DMS79 treated with DMSO at 0.1 percent for 48 hours (cell line): ENCODE results near the gene MED12L.

ENCODE experiments used
- DNase-seq: peaks from one replicate; lab custom pipeline; 2025; lab: John Stamatoyannopoulos, UW

MED12L gene

GRCh38 chr3:151327571-151328198 is 242.2 kb downstream of the MED12L start:
- peak; percentile 5 for DNase-seq

GRCh38 chr3:151328298-151328995 is 243.0 kb downstream of the MED12L start:
- DNase-seq = no peak

GRCh38 chr3:151329363-151329762 is 243.9 kb downstream of the MED12L start, which contains the start of gene P2RY13:
Gene P2RY13 (minus strand): TSS chr3:151329549. CDS start chr3:151329528, 21 bp downstream.
- no peak for DNase-seq

- DNase-seq = no peak
Observed at GRCh38 chr3:151330379-151330778, 244.9 kb downstream of the MED12L start.

- no peak for DNase-seq
Observed at GRCh38 chr3:151330899-151331298, 245.4 kb downstream of the MED12L start.

- no peak for DNase-seq
Observed at GRCh38 chr3:151331696-151332095, 246.2 kb downstream of the MED12L start.

- no peak for DNase-seq
Observed at GRCh38 chr3:151345859-151346258, 260.4 kb downstream of the MED12L start.

GRCh38 chr3:151346292-151346691 is 260.8 kb downstream of the MED12L start:
- DNase-seq = no peak

- no peak for DNase-seq
Observed at GRCh38 chr3:151347432-151347831, 262.0 kb downstream of the MED12L start.

GRCh38 chr3:151350656-151351055 is 265.2 kb downstream of the MED12L start:
- no peak for DNase-seq

GRCh38 chr3:151351219-151351618 is 265.8 kb downstream of the MED12L start:
- DNase-seq = no peak

GRCh38 chr3:151351648-151352047 is 266.2 kb downstream of the MED12L start:
- no peak for DNase-seq

GRCh38 chr3:151356794-151357462 is 271.5 kb downstream of the MED12L start:
- DNase-seq = no peak

- no peak for DNase-seq
Observed at GRCh38 chr3:151357463-151357850, 272.0 kb downstream of the MED12L start.

GRCh38 chr3:151362751-151363174 is 277.3 kb downstream of the MED12L start:
- no peak for DNase-seq

GRCh38 chr3:151366993-151367392 is 281.5 kb downstream of the MED12L start:
- no peak for DNase-seq

GRCh38 chr3:151367448-151367847 is 282.0 kb downstream of the MED12L start:
- DNase-seq = no peak

GRCh38 chr3:151371526-151371925 is 286.1 kb downstream of the MED12L start:
- no peak for DNase-seq

- DNase-seq = no peak
Observed at GRCh38 chr3:151372063-151372820, 286.8 kb downstream of the MED12L start.

GRCh38 chr3:151377768-151378385 is 292.4 kb downstream of the MED12L start:
- no peak for DNase-seq

- no peak for DNase-seq
Observed at GRCh38 chr3:151379083-151379734, 293.7 kb downstream of the MED12L start.
